Measurements from ENCODE around the gene KRTDAP.

The KRTDAP gene

GRCh38 chr19:35507561-35507960 lies 17.3 kb upstream of the KRTDAP start:
- TF ChIP-seq NFIC (IDR thresholded peaks at IDR 0.05) = no peak
- TF ChIP-seq ZBTB7A (IDR thresholded peaks at IDR 0.05; ENCODE audit: low read depth) = no peak
- no peak for TF ChIP-seq YY1 (IDR thresholded peaks at IDR 0.05; ENCODE audit: low read depth)
- TF ChIP-seq, protein P1, sequence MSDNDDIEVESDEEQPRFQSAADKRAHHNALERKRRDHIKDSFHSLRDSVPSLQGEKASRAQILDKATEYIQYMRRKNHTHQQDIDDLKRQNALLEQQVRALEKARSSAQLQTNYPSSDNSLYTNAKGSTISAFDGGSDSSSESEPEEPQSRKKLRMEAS (IDR thresholded peaks at IDR 0.05) = no peak
- TF ChIP-seq RAD21 (IDR thresholded peaks at IDR 0.05; ENCODE audit: low read depth) = no peak
- TF ChIP-seq CREB1 (IDR thresholded peaks at IDR 0.05; ENCODE audit: low read depth) = no peak
- no peak for TF ChIP-seq CEBPB (IDR thresholded peaks at IDR 0.05)
- TF ChIP-seq EP300 (IDR thresholded peaks at IDR 0.05; ENCODE audit: borderline replicate concordance) = no peak

DNA sequence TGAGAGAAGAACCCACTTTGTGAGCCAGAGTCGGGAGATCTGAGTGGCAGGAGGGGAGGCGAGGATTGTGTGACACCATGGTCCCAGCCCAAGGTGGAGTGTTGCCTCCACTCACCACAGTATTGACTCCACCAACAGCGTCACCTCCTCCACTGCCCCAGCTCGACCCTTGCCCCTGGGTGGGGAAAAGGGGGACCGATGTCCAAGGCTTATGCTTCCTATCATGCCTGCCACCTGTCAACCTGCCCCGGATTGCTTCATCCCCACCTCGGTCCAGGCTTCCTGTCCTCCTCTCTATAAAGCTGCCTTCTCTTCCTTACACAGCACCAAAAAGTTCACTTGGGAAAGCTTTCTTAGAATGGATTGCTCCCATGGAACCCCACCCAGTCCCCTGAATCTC lies 15.7 kb upstream of the KRTDAP start:
- TF ChIP-seq YY1 (IDR thresholded peaks at IDR 0.05; ENCODE audit: low read depth) = no peak
- TF ChIP-seq REST (IDR thresholded peaks at IDR 0.05; ENCODE audit: low read depth) = no peak
- no peak for TF ChIP-seq CEBPB (IDR thresholded peaks at IDR 0.05)
- TF ChIP-seq FOXM1 (IDR thresholded peaks at IDR 0.05; ENCODE audit: borderline replicate concordance, low read depth) = no peak
- TF ChIP-seq EP300 (IDR thresholded peaks at IDR 0.05; ENCODE audit: borderline replicate concordance) = no peak

DNA sequence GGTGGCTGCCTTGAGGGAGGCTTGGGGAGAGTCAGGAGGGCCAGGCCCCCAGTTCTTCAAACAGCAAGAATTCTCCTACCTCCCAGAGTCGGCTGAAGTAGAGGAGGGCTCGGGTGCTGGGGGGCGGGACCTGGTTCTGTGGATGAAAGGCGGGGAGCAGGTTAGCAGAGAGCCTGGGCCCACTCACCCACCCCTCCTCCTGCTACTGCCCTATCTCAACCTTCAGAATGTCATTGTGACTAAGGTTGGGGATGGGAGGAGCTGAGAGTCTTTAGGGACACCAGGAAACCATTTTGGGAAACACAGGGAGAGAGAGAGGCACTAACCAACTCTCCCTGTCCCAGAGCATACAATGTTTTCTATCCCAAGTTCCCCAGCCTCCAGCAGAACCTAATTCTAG lies 12.5 kb upstream of the KRTDAP start:
- TF ChIP-seq EP300 (IDR thresholded peaks at IDR 0.05; ENCODE audit: borderline replicate concordance) (no peak), USF1 (IDR thresholded peaks at IDR 0.05) (no peak), NFIC (IDR thresholded peaks at IDR 0.05) (no peak), CREB1 (IDR thresholded peaks at IDR 0.05; ENCODE audit: low read depth) (no peak), EGR1 (IDR thresholded peaks at IDR 0.05) (no peak), TAF1 (IDR thresholded peaks at IDR 0.05; ENCODE audit: low read depth) (no peak), REST (IDR thresholded peaks at IDR 0.05; ENCODE audit: low read depth) (no peak), TEAD4 (IDR thresholded peaks at IDR 0.05) (no peak), YY1 (IDR thresholded peaks at IDR 0.05; ENCODE audit: low read depth) (no peak), FOXM1 (IDR thresholded peaks at IDR 0.05; ENCODE audit: borderline replicate concordance, low read depth) (no peak), RAD21 (IDR thresholded peaks at IDR 0.05; ENCODE audit: low read depth) (no peak), TCF12 (IDR thresholded peaks at IDR 0.05; ENCODE audit: low read depth) (no peak), CEBPB (IDR thresholded peaks at IDR 0.05) (no peak), ZBTB7A (IDR thresholded peaks at IDR 0.05; ENCODE audit: low read depth) (no peak)
- TF ChIP-seq, protein P1 (IDR thresholded peaks at IDR 0.05) = no peak

DNA sequence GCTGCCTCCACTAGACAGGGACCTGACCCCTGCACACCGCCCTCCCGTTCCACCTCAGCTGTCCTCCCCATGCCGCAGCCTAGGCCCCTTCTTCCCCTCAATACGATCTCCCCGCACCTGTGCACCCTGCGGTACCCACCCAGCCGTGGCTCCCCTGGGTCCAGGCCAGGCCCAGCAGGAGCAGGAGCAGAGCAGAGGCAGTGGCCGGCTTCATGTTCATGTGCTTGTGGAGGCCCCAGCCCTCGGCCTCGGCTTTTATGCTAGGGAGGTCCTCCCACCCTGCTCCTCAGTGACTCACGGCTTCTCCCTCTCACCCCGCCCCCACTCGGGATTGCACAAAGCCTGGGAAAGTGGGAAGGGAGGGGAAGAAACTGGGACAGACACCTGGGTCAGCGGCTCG lies 11.4 kb upstream of the KRTDAP start:
- no peak for TF ChIP-seq CEBPB (IDR thresholded peaks at IDR 0.05)
- no peak for TF ChIP-seq EGR1 (IDR thresholded peaks at IDR 0.05)
- TF ChIP-seq CREB1 (IDR thresholded peaks at IDR 0.05; ENCODE audit: low read depth) = no peak

GRCh38 chr19:35500611-35501010 lies 10.3 kb upstream of the KRTDAP start:
- TF ChIP-seq, protein P1 (IDR thresholded peaks at IDR 0.05) = no peak
- TF ChIP-seq TAF1 (IDR thresholded peaks at IDR 0.05; ENCODE audit: low read depth) (no peak), YY1 (IDR thresholded peaks at IDR 0.05; ENCODE audit: low read depth) (no peak), FOXM1 (IDR thresholded peaks at IDR 0.05; ENCODE audit: borderline replicate concordance, low read depth) (no peak), RAD21 (IDR thresholded peaks at IDR 0.05; ENCODE audit: low read depth) (no peak), ZBTB7A (IDR thresholded peaks at IDR 0.05; ENCODE audit: low read depth) (no peak), TEAD4 (IDR thresholded peaks at IDR 0.05) (no peak), REST (IDR thresholded peaks at IDR 0.05; ENCODE audit: low read depth) (no peak), NFIC (IDR thresholded peaks at IDR 0.05) (no peak), CREB1 (IDR thresholded peaks at IDR 0.05; ENCODE audit: low read depth) (no peak), TCF12 (IDR thresholded peaks at IDR 0.05; ENCODE audit: low read depth) (no peak), CEBPB (IDR thresholded peaks at IDR 0.05) (no peak), EP300 (IDR thresholded peaks at IDR 0.05; ENCODE audit: borderline replicate concordance) (no peak), USF1 (IDR thresholded peaks at IDR 0.05) (no peak)
